C4-2B (cell line): Measurements from ENCODE around the gene ZP1.

Experiments
- H3K27ac ChIP-seq: fragments of 450-650 bp; 2 replicates; pipeline ENCODE4 v1.5.1; 2017
- CTCF ChIP-seq: fragments of 450-650 bp; conservative IDR thresholded peaks from 2 replicates; pipeline ENCODE4 v1.5.1; 2017; ENCODE audit warnings: mild to moderate bottlenecking
- ZFX ChIP-seq: fragments of 450-650 bp; IDR thresholded peaks from 2 replicates; pipeline ENCODE4 v1.6.1; 2017

ZP1 gene

GRCh38 chr11:60918251-60918938 is 51.1 kb downstream of the ZP1 start:
- no peak for TF ChIP-seq CTCF
- TF ChIP-seq ZFX = no peak
- no peak overlapping the region for H3K27ac ChIP-seq

- H3K27ac ChIP-seq = no peak overlapping the region
- no peak for TF ChIP-seq CTCF
- no peak for TF ChIP-seq ZFX
Measured at GRCh38 chr11:60918939-60919265, 51.6 kb downstream of the ZP1 start.

- TF ChIP-seq CTCF (no peak), ZFX (no peak)
- no peak overlapping the region for H3K27ac ChIP-seq
Measured at GRCh38 chr11:60919320-60919719, 52.0 kb downstream of the ZP1 start.

- TF ChIP-seq CTCF (no peak), ZFX (no peak)
- H3K27ac ChIP-seq = no peak overlapping the region
Measured at GRCh38 chr11:60919956-60920355, 52.6 kb downstream of the ZP1 start.

- TF ChIP-seq CTCF = no peak
- no peak for TF ChIP-seq ZFX
- no peak overlapping the region for H3K27ac ChIP-seq
Measured at GRCh38 chr11:60921259-60921658, 53.9 kb downstream of the ZP1 start.

- no peak overlapping the region for H3K27ac ChIP-seq
- TF ChIP-seq CTCF (no peak), ZFX (no peak)
Measured at GRCh38 chr11:60921777-60922335, 54.5 kb downstream of the ZP1 start.

GRCh38 chr11:60922906-60923305 is 55.6 kb downstream of the ZP1 start:
- H3K27ac ChIP-seq = no peak overlapping the region
- TF ChIP-seq ZFX (no peak), CTCF (no peak)
